Fibroblast of peridontal ligament (primary cell): Measurements from ENCODE around the gene ALDOC.
"Not testable (repeated sequence)": the region's sequence is repeated elsewhere in the genome, so short reads cannot be mapped to it uniquely, and the experiment has no call there.

Experiments
- DNase-seq: peaks from one replicate; pipeline ENCODE4 v3.0.0-alpha.2; 2010; ENCODE audit errors: extremely low read depth

ALDOC gene

DNA sequence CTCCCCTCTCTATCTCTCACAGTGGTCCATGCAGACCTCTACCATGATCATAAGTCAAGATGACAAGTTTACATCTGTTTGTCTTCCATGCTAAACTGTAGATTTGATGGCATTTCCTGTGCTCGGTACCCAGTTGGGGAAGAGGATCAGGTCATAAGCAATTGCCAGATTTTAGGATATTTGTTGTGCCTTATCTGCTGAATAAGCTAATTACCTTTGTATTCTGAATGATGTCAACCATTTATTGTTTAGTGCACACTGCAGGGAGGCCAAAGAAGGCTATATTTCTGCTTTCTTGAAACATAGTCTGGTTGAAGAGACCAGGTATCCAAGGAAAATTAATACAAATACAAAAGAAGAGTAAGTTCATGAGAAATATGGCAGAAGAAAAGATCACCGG is 5.8 kb upstream of the ALDOC start:
- DNase-seq = no peak

DNA sequence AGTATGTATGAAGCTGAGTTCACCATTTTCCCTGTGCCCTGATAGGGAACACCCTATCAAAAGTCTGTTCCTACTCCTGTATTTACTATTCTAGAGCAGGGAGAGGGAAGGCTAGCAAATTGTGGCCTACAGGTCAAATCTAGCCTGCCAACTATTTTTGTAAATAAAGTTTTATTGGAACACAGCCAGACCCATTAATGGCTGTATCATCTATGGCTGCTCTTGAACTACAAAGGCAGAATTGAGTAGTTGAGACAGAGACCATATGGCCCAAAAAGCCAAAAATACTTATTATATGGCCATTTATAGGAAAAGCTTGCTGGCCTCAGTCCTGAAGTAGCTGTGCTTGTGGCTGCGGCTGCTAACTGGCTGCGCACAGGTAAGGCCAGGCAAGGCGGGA is 4.3 kb upstream of the ALDOC start:
- DNase-seq = no peak

DNA sequence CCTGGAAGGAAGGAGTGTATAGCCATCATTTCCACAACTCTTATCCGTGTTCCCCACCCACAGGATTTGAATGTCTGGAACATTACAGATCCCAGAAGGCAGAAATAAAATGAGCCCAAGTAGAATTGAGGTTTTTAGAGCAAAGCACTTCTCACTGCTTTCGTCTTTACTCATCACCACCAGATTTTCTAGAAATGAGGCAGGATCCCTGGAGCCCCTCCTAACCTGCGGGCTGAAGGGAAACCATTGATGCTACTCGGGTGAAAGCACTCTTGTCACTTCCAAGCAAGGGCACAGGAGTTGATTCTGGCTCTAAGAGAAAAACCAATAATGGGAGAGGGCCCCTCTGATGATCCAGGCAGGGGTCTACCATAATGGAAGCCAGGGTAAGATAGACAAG is 2.8 kb upstream of the ALDOC start:
- no peak for DNase-seq

DNA sequence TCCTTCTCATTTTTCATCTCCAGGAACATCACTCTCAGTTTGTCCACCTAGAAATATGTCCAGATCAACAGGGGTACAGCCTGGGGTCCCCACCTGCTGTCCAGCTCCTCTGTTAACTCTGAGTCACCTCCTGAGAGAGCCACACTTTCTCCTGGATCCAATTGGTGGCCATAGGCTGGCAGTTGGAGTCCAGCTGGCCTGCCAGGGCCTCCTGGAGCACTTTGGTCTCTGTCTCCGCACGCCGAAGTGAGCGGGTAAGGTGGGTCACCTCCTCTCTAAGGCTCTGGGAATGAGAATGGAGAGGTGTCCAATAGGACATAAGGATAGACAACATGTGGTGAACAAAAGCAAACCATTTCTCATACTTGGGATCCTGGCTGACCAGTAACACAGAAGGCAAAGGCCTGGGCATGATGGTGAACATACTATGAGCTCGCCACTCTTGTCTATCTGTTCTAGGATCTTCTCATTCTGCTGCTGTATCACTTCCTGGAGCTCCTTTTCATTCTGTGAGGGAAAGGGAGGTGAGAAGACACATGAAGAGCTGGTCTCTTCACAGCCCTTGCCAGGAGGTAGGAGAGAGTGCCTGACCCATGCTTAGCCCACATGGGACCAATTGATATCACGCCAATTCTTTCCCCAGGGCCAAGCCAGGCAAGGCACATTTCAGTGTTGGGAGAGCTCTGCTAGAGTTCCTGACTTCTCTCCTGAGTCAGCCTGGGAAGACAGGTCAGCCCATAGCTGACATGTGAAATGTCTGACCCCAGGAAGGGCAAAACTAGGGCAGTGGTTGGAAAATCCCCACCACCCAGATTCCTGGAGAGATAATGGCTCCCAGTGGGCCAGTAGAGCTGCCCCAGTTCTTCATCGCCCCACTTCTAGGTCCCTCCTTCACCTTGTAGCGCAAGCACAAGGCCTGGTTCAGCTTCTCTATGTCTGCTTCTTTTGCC is 1.8 kb upstream of the ALDOC start:
- no peak for DNase-seq

DNA sequence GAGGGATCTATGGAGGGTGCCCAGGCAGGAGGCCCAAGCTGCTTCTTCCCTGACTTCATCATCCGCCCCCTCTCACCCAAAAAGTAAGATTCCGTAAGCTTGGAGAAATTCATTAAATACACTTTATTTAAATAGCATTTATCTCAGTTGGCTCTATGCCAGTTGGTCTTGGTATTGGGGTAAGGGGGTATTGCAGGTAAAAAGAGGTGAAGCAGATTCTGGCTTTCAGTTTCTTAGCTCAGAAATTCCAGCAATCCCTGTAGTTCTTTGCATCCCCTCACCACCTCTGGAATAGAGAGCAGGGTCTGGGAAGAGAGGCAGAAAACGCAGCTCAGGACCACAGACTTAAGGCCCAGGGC is 750 bp upstream of the ALDOC start:
- no peak for DNase-seq

DNA sequence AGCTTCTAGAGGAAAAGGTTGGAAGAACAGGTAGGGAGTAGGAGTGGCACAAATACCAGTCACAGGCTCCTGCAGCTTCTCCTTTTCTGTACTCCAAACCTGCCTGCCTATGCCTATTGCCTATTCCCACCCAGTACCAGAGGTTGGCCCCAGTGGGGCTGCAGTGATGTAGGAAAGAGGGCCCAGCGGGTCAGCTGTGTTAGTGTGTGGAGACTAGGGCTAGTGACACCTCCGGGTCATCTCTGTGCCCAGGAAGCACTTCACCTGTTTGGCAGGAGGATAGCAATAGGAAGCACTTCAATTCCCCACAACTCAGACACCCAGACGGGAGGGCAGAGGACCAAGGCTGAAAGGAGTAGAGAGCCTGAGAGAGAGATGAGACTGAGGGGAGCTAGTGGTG is 679 bp downstream of the ALDOC start:
- not testable (repeated sequence) for DNase-seq

DNA sequence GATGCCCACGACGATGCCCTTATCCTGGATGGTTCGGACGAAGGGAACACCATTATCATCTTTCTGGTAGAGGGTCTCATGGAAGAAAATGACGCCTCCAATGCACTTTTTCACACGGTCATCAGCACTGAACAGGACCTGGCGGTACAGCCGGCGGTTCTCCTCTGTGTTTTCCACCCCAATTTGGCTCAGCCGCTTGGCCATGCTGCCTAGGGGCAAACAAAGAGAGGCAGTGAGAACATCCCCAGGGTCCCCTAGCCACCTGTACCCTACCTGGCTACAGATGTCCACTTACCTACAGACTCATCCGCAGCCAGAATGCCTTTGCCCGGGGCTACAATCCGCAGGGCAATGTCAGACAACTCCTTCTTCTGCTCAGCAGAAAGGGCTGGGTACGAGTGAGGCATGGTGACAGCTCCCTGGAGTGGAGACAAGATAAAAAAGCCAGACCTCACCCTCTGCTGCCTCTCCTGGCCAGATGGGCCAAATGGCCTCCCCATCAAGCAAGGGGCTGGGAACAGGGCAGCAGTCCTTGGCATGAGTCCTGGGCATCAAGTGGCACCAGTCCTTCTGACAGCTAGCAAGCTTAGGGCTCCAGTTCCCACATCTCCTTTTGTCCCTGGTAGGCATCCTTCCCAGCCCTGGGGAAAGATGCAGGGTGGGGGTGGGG is 1.4 kb downstream of the ALDOC start:
- no peak for DNase-seq

DNA sequence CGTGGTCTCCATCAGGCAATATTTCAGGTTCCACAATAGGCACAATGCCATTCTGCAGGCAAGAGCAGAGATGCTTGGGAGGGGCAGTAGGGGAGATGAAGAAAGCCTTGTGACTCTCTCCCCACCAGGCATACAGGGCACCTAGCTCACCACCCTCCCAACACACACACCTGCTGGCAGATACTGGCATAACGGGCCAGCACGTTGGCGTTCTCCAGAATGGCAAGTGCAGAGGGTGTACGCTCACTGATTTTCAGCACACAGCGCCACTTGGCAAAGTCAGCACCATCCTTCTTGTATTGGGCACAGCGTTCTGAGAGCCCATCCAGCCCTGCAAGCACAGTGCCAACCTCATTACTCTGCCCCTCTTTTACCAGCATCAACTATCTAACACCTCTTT is 2.2 kb downstream of the ALDOC start:
- DNase-seq = no peak

DNA sequence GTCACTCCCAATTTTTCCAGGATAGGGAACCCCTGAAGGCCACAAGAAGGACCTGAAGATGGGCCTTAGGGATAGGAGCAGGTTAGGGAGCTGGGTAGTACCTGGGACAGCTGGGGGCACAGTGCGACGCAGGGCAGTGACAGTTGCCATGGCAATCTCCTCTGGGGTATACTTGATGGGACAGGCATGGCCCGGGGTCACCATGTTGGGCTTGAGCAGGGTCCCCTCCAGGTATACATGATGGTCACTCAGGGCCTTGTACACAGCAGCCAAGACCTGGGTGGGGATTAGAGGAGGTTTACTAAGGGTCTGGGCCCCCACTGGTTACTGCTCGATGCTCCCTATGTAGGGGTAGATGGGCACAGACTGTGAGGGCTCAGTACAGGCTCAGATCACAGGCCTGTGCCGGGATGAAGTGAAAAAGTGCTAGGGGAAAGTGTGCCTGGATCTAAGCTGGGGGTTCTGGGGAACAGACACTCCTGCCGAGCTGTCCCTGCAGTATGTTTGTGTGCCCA is 2.7 kb downstream of the ALDOC start:
- DNase-seq = no peak

DNA sequence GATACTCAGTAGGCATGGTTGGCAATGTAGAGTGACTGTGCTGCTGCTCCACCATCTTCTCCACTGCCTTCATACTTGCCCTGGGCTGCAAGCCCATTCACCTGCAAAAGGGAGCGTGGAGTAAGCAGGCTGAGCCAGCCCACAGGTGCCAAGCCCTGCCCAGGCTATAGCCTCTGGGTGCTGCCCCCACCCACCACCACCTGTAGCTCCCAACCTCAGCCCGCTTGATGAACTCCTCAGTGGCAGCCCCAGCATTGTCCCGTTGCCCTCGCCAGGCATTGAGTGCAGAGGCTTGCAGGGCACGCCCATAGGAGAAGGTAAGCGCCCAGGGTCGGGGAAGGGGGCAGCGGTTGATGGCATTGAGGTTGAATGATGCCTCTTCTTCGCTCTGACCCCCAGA is 3.2 kb downstream of the ALDOC start:
- DNase-seq = no peak

DNA sequence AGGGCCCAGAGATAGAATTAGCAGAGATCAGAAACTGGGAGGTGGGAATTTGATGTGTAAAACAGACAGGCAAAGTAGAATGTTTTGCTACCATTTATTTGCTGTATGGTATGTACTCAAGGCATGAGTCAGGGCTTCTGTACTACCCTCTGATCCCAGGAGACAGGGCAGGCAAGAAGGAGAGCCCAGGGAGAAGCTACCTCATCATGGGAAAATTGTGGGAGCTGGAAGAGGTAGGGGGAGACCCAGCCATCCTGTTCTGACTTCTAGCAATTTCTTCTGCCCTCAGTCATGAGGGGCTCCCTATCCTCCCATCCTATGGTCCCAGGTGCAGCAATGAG is 3.7 kb downstream of the ALDOC start:
- no peak for DNase-seq

DNA sequence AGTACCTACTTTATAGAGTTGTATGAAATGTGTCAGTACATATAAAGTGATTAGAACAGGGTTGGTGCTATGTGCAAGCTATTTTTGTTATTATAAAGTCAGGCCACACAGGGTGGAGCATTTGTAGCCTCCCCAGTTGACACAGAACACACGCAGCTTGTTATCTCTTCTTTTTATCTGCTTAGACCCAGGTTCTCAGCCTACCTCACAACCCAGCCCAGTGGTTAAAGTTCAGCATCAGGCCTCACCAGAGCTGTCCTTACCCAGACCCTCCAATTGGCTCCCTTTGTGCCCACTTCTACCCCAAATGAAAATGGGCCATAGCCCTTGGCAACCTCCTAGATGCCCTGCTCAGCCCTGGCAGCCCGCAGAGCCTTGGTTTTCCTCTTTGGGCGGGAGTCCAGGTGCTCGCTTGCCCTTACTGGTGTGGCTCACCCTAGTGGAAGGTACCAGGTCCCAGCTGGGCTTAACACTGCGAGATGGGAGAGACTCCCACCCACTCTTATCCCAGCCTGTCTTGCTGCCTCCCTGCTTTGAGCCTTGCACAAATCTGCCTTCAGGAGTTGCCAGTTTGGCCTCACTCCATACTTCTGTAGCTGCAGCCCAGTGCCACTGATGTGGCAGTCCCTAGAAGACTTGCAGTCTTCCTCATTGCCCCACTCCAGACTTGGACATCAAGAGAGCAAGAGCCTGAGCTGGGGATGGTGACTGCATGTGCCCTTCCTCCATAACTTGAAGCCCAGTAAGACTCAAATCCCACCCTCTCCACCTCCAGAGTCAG is 4.2 kb downstream of the ALDOC start:
- no peak for DNase-seq

DNA sequence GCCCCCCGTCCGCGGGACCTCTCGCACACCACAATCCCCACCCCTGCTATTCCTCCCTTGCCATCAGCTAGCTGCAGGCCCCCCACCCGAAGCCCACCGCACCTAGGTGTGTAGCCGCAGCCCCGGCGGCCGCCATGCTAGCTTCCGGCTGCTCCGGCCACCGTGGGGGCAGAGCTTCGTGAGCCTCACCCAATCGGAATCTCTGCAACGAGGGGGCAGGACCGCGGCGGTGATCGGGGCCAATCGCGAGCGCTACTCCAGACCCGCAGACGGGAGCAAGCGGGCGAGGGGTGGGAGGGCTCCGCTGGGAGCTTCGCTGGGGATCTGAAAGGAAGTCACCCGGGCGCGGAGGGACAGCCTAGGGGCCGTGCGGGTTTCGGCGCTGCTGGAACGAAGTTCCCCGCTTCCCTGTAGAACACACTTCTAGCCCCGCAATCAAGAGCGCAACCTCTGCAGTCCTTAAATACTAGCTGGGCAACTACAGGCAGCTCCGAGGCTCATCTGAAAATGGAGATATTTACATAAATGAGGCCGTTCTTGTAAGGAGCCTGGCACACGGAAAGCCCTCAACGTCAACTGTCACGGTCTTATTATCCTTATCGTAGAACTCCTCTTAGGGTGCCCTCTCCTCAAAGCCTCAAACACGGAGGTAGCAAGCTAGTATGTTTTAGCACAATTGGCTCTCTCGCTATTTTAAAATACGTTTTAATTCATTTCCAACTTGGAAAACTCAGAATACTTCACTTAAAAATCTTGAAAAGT is 5.2 kb downstream of the ALDOC start, which contains the start of gene PIGS:
Gene PIGS, minus strand, starts transcription at position 164 of the 762 bp plus-strand sequence. Its CDS starts 28 bp downstream, at position 136.
- DNase-seq = peak; percentile 78

DNA sequence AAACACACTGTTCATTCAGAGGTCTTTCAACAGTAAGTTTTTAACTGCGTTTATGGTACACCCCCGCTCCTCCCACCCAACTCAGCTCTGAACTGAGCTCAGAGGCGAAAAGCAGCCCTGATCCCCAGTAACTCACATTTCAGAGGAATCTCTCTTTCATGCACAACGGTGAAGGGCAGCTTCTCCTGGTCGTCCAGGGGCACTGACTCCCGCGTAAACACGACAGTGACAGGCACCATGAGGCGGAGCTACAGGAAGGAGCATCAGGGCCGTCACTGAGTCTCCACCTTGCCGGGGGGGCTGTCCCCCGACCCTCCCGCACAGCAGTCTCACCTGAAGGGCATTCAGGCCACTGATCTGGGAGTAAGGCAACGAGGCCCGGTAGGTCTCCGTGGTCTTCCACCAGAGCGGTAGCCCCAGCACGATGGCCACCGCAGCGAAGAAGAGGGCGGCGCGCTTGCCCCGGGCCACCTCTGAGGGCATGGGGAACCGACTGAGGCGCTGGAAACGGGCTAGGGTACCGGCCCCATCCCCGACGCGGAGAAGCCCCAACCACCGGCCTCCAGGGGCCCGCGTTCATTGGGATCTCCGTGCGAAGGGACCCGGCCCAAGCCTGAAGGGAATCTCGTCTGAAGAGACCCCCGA is 5.9 kb downstream of the ALDOC start:
- DNase-seq = no peak

DNA sequence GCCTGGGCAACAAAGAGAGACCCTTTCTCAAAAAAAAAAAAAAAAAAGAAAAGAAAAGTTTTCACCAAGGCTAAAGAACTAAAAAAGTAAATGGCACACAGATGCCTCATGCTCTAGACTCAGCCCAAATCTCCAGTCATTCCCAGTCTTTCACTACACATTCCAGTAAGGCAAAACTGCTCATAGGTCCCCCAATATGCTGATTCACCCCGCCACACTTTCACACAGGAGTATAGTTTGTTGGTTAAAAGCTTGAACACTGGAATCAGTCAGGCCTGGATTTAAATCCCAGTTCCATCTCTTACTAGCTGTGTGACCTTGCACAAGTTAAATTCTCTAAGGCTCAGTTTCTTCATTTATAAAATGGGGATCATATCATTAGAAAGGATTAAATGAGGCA is 7.2 kb downstream of the ALDOC start:
- DNase-seq = no peak

DNA sequence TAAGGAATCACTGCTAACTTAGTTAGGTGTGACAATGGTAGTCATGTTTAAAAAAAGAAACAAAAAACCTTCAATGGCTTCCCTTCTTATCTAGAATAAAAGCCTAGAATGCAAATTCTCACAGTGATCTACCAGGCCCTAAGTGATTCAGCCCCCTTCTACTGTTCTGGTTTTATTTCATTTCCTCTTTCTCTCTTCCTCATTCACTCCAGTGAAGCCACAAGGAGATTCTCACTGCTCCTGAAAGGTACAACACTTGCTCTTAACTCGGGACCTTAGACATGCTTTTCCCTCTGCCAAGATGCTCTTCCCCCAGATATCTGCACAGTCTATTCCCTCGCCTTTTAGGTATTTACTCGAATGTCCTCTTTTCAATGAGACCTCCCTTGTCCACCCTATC is 9.1 kb downstream of the ALDOC start:
- DNase-seq = no peak

DNA sequence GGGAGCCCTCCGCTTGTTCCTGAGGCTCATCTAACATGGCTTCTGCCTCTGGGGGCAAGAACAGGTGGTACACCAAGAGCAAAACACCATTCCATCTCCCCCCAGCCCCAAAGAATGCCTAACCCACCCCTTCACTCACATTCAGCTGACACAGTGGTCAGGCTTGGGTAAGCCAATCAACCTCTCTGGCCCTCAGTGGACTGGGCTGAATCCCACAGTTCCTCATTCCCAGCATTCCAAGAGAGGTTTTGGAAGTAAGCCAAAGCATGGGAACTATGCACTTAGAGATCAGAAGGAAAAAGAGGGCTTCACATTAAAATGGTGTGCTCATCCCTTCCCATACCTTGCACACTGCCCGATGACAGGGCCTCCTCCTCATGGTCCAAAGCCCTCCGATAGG is 13.2 kb downstream of the ALDOC start:
- peak; percentile 34 for DNase-seq

DNA sequence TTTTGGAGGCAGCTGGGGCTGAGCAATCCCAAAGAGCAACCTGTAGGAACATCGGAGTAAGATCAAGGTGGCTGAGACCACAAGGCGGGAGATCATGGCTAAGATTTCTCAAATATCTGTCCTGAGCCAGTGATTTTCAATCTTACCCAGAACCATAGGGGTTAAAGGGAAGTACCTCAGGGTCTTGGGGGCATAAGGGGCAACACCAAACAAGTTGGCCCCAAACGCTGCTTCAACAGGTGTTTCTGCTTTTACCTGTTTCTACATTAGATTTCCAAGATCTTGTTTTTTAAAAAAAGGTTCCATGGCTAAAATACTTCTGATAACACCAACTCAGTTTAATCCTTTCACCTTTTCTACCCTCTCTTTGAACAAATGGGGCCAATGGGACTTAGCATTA is 21.7 kb downstream of the ALDOC start:
- DNase-seq = no peak

DNA sequence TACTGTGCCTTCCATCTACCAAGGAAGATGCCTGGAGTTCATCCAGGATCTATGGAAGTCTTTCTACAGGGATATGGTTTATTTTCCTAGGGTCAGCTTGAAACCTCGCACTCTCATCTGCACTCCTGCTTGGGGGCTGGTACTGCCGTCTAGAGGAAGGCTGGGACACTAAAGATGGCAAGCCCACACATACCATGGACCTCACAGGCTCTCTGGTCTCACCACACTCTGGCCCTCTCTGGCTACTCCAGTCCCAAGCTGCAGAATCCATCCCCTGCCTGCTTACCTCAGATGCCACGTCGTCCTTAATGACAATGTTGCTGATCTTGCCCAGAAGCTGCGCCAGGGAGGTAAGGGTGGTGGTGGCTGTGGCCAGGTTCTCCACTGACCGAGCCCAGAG is 22.1 kb downstream of the ALDOC start:
- peak; percentile 23 for DNase-seq

DNA sequence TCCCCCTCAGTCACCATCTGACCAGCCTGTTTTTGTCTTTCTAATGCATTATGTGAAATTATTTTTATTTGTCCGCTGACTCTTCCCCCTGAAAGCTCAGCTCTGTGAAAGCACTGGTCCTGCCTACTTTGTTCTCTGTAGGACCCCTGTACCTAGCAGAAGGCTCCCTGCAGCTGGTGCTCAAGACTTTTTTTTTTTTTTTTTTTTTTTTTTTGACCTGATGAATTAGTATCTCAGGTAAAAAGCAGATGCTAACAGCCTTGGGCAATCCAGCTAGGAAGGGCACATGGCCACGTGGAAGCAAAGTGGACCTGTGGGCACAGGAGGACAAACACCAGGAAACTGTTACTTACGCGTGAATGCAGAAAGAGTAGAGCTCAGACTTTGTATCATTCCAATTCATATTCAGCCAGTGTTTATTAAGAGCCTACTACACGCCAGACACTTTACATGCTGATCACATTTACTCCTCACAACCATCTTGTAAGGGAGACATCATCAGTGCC is 23.6 kb downstream of the ALDOC start:
- no peak for DNase-seq
